SK-N-SH (cell line): Measurements from ENCODE around the gene STAP2. TPM values are rescaled to one million over a fixed set of nuclear protein-coding genes. Genes with fewer than 3 reads are reported as not detected.

ENCODE experiments used
- CTCF ChIA-PET: fragments of 300-600, 350-600 bp; formaldehyde crosslinking; extraction: SDS; loops from one replicate; lab custom pipeline; 2021; lab: Yijun Ruan, JAX
- POLR2A ChIA-PET: fragments of 350-600 bp; sonication (Branson Sonifier 250); formaldehyde crosslinking; extraction: SDS; loops from one replicate; lab custom pipeline; 2020; ENCODE audit warnings: antibody characterized with exemption, inconsistent platforms; lab: Yijun Ruan, JAX
- DNase-seq: peaks from one replicate; pipeline ENCODE4 v3.0.0; 2012
- H2AFZ ChIP-seq: fragments of 200-600 bp; sonication (generic); 2 replicates; pipeline ENCODE4 v1.8.1; 2016; ENCODE audit warnings: antibody characterized with exemption, mild to moderate bottlenecking, low read depth
- H3F3A ChIP-seq: fragments of 200-600 bp; sonication (generic); replicated peaks from 2 replicates; pipeline ENCODE3; 2016; ENCODE audit warnings: antibody characterized with exemption, mild to moderate bottlenecking; ENCODE audit not compliant: insufficient read depth
- H3K27ac ChIP-seq, 2 experiments: fragments of 200-500 bp in 1 of 2; fragments of 200-600 bp in 1 of 2; sonication (Bioruptor generic) in 1 of 2; sonication (generic), shearing (Covaris generic) in 1 of 2; 2 replicates each; pipeline versions ENCODE4 v1.5.1 to v1.6.1; 2014 to 2016; ENCODE audit warnings: low read depth in 2 of 2, inconsistent platforms in 1 of 2, low read length in 1 of 2, mild to moderate bottlenecking in 1 of 2, mixed read lengths in 1 of 2
- H3K27me3 ChIP-seq: fragments of 200-600 bp; sonication (generic), shearing (Covaris generic); 2 replicates; pipeline ENCODE4 v1.6.1; 2016; ENCODE audit warnings: mixed run types; ENCODE audit not compliant: insufficient read depth
- H3K36me3 ChIP-seq, 2 experiments: fragments of 200-500 bp in 1 of 2; fragments of 200-600 bp in 1 of 2; sonication (Bioruptor generic) in 1 of 2; sonication (generic) in 1 of 2; replicated peaks in 1 of 2; 2 replicates each; pipeline versions ENCODE3 to v1.5.1; 2014 to 2016; ENCODE audit warnings: low read length in 1 of 2, mild to moderate bottlenecking in 1 of 2; ENCODE audit not compliant: insufficient read depth in 2 of 2, control insufficient read depth in 1 of 2
- H3K4me1 ChIP-seq, 2 experiments: fragments of 200-500 bp in 1 of 2; fragments of 200-600 bp in 1 of 2; sonication (Bioruptor generic) in 1 of 2; sonication (generic), shearing (Covaris generic) in 1 of 2; 2 replicates each; pipeline versions ENCODE4 v1.5.1 to v1.6.1; 2014 to 2016; ENCODE audit warnings: low read depth in 1 of 2, low read length in 1 of 2, mixed run types in 1 of 2; ENCODE audit not compliant: insufficient read depth in 2 of 2, control insufficient read depth in 1 of 2
- H3K4me2 ChIP-seq: fragments of 200-600 bp; sonication (generic), shearing (Covaris generic); 2 replicates; pipeline ENCODE4 v1.6.1; 2017; ENCODE audit warnings: mixed run types
- H3K4me3 ChIP-seq, 2 experiments: fragments of 200-500 bp in 1 of 2; fragments of 200-600 bp in 1 of 2; sonication (Bioruptor generic) in 1 of 2; sonication (generic), shearing (Covaris generic) in 1 of 2; 2 replicates each; pipeline versions ENCODE4 v1.5.1 to v1.8.1; 2014 to 2016; ENCODE audit warnings: low read depth in 2 of 2, inconsistent platforms in 1 of 2, low read length in 1 of 2, mild to moderate bottlenecking in 1 of 2, mixed read lengths in 1 of 2, moderate library complexity in 1 of 2
- H3K79me2 ChIP-seq: fragments of 200-600 bp; sonication (generic); 2 replicates; pipeline ENCODE4 v1.8.1; 2017; ENCODE audit warnings: mild to moderate bottlenecking; ENCODE audit not compliant: insufficient read depth
- H3K9ac ChIP-seq: fragments of 200-600 bp; sonication (generic); 2 replicates; pipeline ENCODE4 v1.6.1; 2017; ENCODE audit warnings: mixed run types
- H3K9me2 ChIP-seq: fragments of 200-600 bp; sonication (generic); 2 replicates; pipeline ENCODE4 v1.6.1; 2017; ENCODE audit warnings: mixed run types
- H3K9me3 ChIP-seq: fragments of 200-600 bp; sonication (generic); 2 replicates; pipeline ENCODE4 v1.6.1; 2017; ENCODE audit warnings: mixed run types, mild to moderate bottlenecking, moderate library complexity
- H4K20me1 ChIP-seq: fragments of 200-600 bp; sonication (generic); 2 replicates; pipeline ENCODE4 v1.6.1; 2017; ENCODE audit warnings: mild to moderate bottlenecking, mixed run types; ENCODE audit not compliant: insufficient read depth
- CHD2 ChIP-seq: fragments of 150-350 bp; IDR thresholded peaks from 2 replicates; pipeline ENCODE4 v1.6.1; 2018; ENCODE audit warnings: low read length; ENCODE audit not compliant: partially characterized antibody
- ELF1 ChIP-seq: IDR thresholded peaks from 2 replicates; pipeline ENCODE4 v1.4.0; 2012
- GABPA ChIP-seq: IDR thresholded peaks from 2 replicates; pipeline ENCODE4 v1.4.0; 2012; ENCODE audit warnings: low read depth, mild to moderate bottlenecking
- GATA2 ChIP-seq: sonication (generic); formaldehyde crosslinking; IDR thresholded peaks from 2 replicates; pipeline ENCODE4 v1.5.0; 2020; ENCODE audit warnings: mild to moderate bottlenecking, missing genetic modification reagents
- IRF3 ChIP-seq: fragments of 150-350 bp; IDR thresholded peaks from 2 replicates; pipeline ENCODE4 v1.6.1; 2016; ENCODE audit warnings: mild to moderate bottlenecking, low read depth, low read length
- MEF2A ChIP-seq: IDR thresholded peaks from 2 replicates; pipeline ENCODE4 v1.4.0; 2012; ENCODE audit warnings: low read depth, borderline replicate concordance
- MXI1 ChIP-seq: IDR thresholded peaks from 2 replicates; pipeline ENCODE4 v1.6.1; 2012; ENCODE audit warnings: mild to moderate bottlenecking, low read depth, low read length, improper control_type of control experiment
- NFIC ChIP-seq: IDR thresholded peaks from 2 replicates; pipeline ENCODE4 v1.4.0; 2012; ENCODE audit warnings: borderline replicate concordance
- PBX3 ChIP-seq: IDR thresholded peaks from 2 replicates; pipeline ENCODE4; 2012
- RAD21 ChIP-seq: IDR thresholded peaks from 2 replicates; pipeline ENCODE4 v1.6.1; 2012; ENCODE audit warnings: mild to moderate bottlenecking, low read length
- RCOR1 ChIP-seq: fragments of 150-350 bp; IDR thresholded peaks from 2 replicates; pipeline ENCODE4 v1.6.1; 2017; ENCODE audit warnings: antibody characterized with exemption, low read length
- RFX5 ChIP-seq: IDR thresholded peaks from 2 replicates; pipeline ENCODE4 v1.6.1; 2012; ENCODE audit warnings: mild to moderate bottlenecking, improper control_type of control experiment, low read length
- TAF1 ChIP-seq: IDR thresholded peaks from 2 replicates; pipeline ENCODE4 v1.6.1; 2012; ENCODE audit warnings: low read depth, mild to moderate bottlenecking, low read length, moderate library complexity, borderline replicate concordance
- TCF12 ChIP-seq: IDR thresholded peaks from 2 replicates; pipeline ENCODE4 v1.4.0; 2012
- TEAD4 ChIP-seq: IDR thresholded peaks from 2 replicates; pipeline ENCODE4 v1.4.0; 2012; ENCODE audit warnings: mild to moderate bottlenecking, borderline replicate concordance; ENCODE audit not compliant: insufficient read depth
- YY1 ChIP-seq: IDR thresholded peaks from 2 replicates; pipeline ENCODE4 v1.4.0; 2012; ENCODE audit warnings: low read depth, mild to moderate bottlenecking
- WGBS: methylation state at CpG from one replicate; pipeline ENCODE4 v1.1.6; 2017; ENCODE audit warnings: low lambda C conversion rate; 5-methylcytosine and 5-hydroxymethylcytosine counted together
- polyA plus RNA-seq, 3 experiments: library from polyadenylated mRNA; depleted of rRNA; stranded (reverse); fragments of >200 nt; gene quantifications; 2 replicates each; pipeline ENCODE4 v1.2.3, GENCODE V29; 2012

The STAP2 gene
- polyA plus RNA-seq, 1 of the 3 experiments (the other 2 are of a cell fraction): 7.6 TPM

GRCh38 chr19:4343370-4344307 is 5.0 kb upstream of the STAP2 start, which contains the start of gene MPND:
TSS of gene MPND (plus strand) at chr19:4343562. CDS start at chr19:4343594, 32 bp downstream.
- ChIA-PET POLR2A (interaction anchor here (0.5 to 3.6 kb wide), 17 partner anchors 10 to 97 kb away, joined by 3 to 32 read pairs (median 5); partner anchors contain the start of genes FSD1, SH3GL1, SHD and YJU2), CTCF (interaction anchor here (0.6 to 4.7 kb wide), 19 partner anchors 10 to 111 kb away, joined by 3 to 50 read pairs (median 4); partner anchors contain the start of genes SH3GL1 and YJU2)
- no peaks in the 10 kb centered on the region for H3K9me2 ChIP-seq
- H3K36me3 ChIP-seq: peaks cover 2 to 8% of the 10 kb centered on the region in 2 experiments
- peaks cover 0 to 11% of the 10 kb centered on the region in 2 experiments; a peak in 1 of 4 replicates for H3K4me1 ChIP-seq
- peak within 1 kb of the TSS; percentile 63 to 69 for H3K4me3 ChIP-seq
- H4K20me1 ChIP-seq: no peaks in the 10 kb centered on the region
- WGBS: 9% methylated on average over 16 of the region's 101 CpGs
- H3K27ac ChIP-seq: peak within 1 kb of the TSS; percentile 72 to 91
- H2AFZ ChIP-seq: peak within 1 kb of the TSS; percentile 91
- no peak for TF ChIP-seq NFIC
- TF ChIP-seq MXI1: peak; percentile 28; the same call in 1 of the 2 replicates
- TF ChIP-seq RCOR1: no peak
- TF ChIP-seq RAD21: no peak
- no peak for TF ChIP-seq GATA2 (CRISPR knock-in tag)
- peak; percentile 54 for TF ChIP-seq CHD2
- TF ChIP-seq IRF3: no peak
- TF ChIP-seq PBX3: no peak
- TF ChIP-seq ELF1: no peak
- no peak for TF ChIP-seq MEF2A
- TF ChIP-seq TEAD4: no peak
- TF ChIP-seq TAF1: 0 out of 2 replicates have a peak, but pooled peaks have one; percentile 34
- TF ChIP-seq TCF12: no peak
- TF ChIP-seq GABPA: no peak
- 0 out of 2 replicates have a peak, but pooled peaks have one; percentile 26 for TF ChIP-seq RFX5
- TF ChIP-seq YY1: peak; percentile 55; the same call in 1 of the 2 replicates
- no peaks in the 10 kb centered on the region for H3K27me3 ChIP-seq
- peak; percentile 94 for DNase-seq
- H3K4me2 ChIP-seq: peak within 1 kb of the TSS; percentile 91
- no peaks in the 10 kb centered on the region for H3K9me3 ChIP-seq
- no peaks in the 10 kb centered on the region for H3F3A ChIP-seq
- 0 out of 2 replicates have a peak, but pooled peaks cover 5% of the 10 kb centered on the region for H3K79me2 ChIP-seq
- H3K9ac ChIP-seq: peak within 1 kb of the TSS; percentile 78
